GM08714 (cell line): ENCODE measurements around the gene CCDC33.

Experiments
- H3K4me3 ChIP-seq: fragments of 200-500 bp; sonication (Bioruptor generic); 2 replicates; pipeline ENCODE4 v1.5.1; 2014; ENCODE audit warnings: mild to moderate bottlenecking, low read length, inconsistent platforms
- ZNF274 ChIP-seq: IDR thresholded peaks from 2 replicates; pipeline ENCODE4 v1.6.1; 2012; ENCODE audit warnings: mild to moderate bottlenecking, low read depth, low read length

CCDC33 gene

GRCh38 chr15:74214324-74215021, 21.7 kb upstream of the CCDC33 start:
- H3K4me3 ChIP-seq = no peak overlapping the region
- TF ChIP-seq ZNF274 = no peak

DNA sequence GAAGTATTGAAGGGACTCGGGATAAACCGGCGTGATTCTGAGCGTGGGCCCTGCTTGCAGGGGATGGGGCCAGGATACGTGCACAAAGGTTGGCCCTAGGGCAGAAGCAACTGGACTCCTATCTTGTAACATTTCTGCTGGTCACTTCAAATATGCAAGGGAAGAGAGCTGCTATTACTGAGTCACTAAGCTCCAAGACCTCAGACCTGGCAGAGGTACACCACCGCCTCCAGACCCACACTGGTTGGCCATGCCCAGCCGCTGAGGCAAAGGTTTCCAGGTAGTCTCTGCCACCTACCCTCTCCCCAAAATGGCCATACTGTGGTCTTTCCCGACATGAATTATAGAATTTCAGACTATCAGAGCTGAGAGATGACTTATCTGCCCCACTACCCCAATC, 20.2 kb upstream of the CCDC33 start:
- no peak overlapping the region for H3K4me3 ChIP-seq
- no peak for TF ChIP-seq ZNF274

GRCh38 chr15:74216949-74217348, 19.2 kb upstream of the CCDC33 start:
- H3K4me3 ChIP-seq = no peak overlapping the region
- no peak for TF ChIP-seq ZNF274

- no peak overlapping the region for H3K4me3 ChIP-seq
- no peak for TF ChIP-seq ZNF274
Observed at GRCh38 chr15:74217907-74218885, 17.9 kb upstream of the CCDC33 start.

- H3K4me3 ChIP-seq = no peak overlapping the region
- TF ChIP-seq ZNF274 = no peak
Observed at GRCh38 chr15:74220475-74221248, 15.5 kb upstream of the CCDC33 start.

GRCh38 chr15:74221399-74222239, 14.5 kb upstream of the CCDC33 start:
- no peak for TF ChIP-seq ZNF274
- H3K4me3 ChIP-seq = no peak overlapping the region

- no peak overlapping the region for H3K4me3 ChIP-seq
- no peak for TF ChIP-seq ZNF274
Observed at GRCh38 chr15:74222240-74223119, 13.6 kb upstream of the CCDC33 start.

- TF ChIP-seq ZNF274 = no peak
Observed at GRCh38 chr15:74225928-74226327, 10.2 kb upstream of the CCDC33 start.

DNA sequence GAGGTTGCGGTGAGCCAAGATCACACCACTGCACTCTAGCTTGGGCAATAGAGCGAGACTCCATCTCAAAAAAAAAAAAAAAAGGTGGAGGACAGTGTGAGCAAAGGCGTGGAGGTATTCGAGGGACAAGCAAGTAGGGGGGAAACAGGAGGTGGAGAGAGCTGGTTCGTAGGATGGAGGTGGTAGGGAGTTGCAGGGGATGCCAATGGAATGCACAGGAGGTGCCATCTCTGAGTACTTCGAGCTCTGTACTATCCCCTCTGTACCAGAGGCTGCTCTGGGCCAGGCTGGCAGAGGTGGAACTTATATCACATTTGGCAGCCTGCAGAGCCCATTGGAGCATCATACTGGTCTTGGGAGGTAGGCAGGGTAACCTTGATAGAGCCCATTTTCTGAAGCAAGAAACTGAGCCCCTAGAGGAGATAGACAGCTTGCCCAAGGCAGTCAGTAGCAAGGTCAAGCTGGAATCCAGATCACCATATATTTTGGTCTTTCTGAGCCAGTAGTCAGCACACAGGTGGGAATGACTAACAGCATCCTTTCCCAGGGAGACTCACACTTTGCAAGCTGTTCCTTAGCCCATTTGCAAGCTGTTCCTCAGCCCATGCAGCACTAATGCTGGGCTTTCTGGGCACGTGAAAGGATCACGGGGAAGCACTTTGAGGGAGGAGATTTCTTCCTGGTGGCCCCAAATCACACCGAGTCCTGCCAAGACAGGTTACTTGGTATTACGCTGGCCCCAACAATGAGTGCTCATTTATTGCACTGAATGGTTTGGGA, 9.2 kb upstream of the CCDC33 start:
- TF ChIP-seq ZNF274 = no peak

More at GRCh38 chr15:74225928-74226327, 10.2 kb upstream of the CCDC33 start:
- H3K4me3 ChIP-seq = no peak overlapping the region

DNA sequence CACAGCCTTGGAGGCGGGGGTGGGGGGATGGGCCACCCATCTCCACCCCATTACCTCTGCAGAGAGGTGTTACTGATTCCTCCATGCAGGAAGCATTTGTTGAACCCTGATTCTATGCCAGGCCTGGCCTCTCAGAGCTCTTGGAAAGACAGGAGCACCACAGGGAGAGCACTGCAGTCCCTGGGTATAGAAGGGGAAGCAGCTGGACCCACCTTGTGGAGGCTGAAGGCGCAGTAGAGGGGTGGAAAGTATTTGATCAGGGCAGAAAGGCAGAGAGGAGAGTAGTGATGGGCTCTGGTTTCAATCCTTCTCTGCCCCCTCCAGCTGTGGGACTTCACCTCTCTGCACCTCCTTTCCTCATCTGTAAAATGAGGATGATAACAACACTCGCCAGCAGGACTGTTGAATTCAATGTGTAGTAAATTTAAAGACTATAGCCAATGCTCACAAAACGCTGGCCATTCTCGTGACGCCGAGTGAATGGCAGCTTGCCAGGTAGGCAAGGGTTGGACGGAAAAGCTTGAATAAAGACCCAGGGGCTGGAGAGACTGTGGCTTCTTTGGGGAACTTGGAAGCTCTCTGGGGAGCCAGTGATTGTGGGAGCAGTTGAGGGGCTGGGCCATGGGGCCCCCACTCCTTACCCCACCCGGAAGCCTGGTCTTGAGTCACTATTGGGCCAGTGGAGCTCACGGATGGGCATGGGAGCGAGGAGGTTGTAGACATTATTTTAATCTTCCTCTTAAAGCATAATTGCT, 8.0 kb upstream of the CCDC33 start:
- no peak overlapping the region for H3K4me3 ChIP-seq
- no peak for TF ChIP-seq ZNF274

More for the DNA sequence above, 9.2 kb upstream of the CCDC33 start:
- H3K4me3 ChIP-seq = no peak overlapping the region

DNA sequence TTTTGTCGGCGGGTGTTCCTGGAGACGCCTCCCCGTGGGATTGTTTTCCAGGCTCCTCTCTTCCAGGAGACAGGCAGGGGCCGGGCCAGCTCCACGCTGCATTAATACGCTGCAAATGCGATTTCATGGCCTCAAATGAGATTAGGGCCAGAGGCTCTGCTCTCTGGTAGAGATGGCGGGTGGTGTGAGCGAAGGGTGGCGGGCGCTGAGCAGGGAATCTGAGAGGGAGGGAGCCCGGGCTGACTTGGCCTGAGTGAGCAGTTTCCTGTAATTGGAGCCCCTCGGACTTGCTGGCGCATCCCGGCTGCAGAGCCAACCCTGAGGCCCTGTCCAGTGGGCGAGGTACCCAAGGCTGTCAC, 7.4 kb upstream of the CCDC33 start:
- H3K4me3 ChIP-seq = no peak overlapping the region
- no peak for TF ChIP-seq ZNF274
